SU-DHL-6 (cell line): ENCODE data around the gene GSS.

ENCODE experiments used
- EZH2phosphoT487 ChIP-seq: fragments of 200-600 bp; sonication (generic), shearing (Covaris generic); conservative IDR thresholded peaks from 2 replicates; pipeline ENCODE4 v1.6.1; 2018; ENCODE audit warnings: mild to moderate bottlenecking, antibody characterized with exemption, low read length, moderate library complexity, mixed read lengths
- TF ChIP-seq, protein P1 (sequence below): fragments of 200-600 bp; sonication (generic); IDR thresholded peaks from one replicate; pipeline ENCODE4 v1.5.1; 2017; ENCODE audit warnings: antibody characterized with exemption, mild to moderate bottlenecking, low read length, moderate library complexity; ENCODE audit not compliant: insufficient read depth, poor library complexity, severe bottlenecking

DNA sequence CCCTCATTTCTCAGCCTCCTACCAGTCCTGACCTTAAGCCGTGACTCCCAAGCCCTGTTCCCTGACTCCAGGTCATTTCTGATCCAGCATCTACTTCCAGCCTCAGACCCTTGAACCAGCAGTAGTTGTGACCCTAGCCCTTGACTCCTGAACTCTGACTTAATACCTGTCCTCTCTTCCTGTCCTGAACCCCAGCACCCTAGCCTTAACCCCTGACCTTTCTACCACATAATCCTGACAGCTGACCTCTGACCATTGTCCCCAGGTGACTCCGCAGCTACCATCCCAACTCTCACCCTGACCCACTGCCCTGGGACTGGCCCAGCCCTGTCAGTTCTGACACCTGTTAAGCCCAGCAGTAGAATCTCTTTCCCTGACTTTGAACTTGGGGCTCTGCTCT lies 42.2 kb upstream of the GSS start:
- TF ChIP-seq, protein P1, sequence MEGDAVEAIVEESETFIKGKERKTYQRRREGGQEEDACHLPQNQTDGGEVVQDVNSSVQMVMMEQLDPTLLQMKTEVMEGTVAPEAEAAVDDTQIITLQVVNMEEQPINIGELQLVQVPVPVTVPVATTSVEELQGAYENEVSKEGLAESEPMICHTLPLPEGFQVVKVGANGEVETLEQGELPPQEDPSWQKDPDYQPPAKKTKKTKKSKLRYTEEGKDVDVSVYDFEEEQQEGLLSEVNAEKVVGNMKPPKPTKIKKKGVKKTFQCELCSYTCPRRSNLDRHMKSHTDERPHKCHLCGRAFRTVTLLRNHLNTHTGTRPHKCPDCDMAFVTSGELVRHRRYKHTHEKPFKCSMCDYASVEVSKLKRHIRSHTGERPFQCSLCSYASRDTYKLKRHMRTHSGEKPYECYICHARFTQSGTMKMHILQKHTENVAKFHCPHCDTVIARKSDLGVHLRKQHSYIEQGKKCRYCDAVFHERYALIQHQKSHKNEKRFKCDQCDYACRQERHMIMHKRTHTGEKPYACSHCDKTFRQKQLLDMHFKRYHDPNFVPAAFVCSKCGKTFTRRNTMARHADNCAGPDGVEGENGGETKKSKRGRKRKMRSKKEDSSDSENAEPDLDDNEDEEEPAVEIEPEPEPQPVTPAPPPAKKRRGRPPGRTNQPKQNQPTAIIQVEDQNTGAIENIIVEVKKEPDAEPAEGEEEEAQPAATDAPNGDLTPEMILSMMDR = no peak
- no peak for TF ChIP-seq EZH2phosphoT487
